Measurements from ENCODE around the gene KCNQ1.

Gene KCNQ1

DNA sequence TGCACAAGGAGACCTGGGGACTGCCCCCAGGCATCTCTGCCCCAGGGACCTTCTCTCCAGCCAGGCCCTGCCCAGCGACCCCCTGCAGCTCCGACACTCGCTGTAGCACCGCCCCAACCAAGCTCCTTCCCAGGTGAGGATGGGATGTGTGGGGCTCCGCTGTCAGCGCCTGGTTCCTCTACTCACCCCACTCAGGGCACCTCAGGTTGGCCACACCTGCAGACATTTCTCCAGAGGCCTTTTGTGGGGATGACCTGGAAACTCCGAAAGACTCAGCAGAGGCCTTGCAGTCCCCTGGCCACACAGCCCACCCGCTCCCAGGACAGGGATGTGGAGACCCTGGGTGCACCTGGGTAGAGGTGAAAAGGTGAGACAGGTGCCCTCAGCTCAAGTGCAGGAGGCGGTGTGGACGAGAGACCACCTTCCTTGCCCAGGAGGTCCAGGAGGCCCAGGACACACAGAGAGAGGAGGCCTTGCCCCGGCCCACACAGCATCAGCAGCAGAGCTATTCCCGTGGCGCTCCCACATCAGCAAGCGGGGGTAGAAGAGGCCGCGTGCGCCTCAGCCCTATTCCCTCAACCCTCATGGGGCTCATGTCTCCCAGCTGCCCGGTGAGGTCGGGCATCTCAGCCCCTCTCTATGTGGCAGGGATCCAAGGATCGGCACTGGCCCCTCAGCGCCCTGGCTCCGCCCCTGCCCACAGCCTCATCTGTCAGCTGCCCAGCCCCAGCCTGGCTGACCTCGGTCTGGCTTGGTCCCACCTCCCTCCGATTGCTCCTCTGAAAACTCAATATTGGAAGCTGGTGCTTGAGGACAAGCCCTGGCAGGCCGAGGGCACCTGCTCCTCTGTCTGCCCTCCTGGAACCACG, 21.4 kb upstream of the KCNQ1 start:
- no peak for DNase-seq (ENCODE audit: low read depth in 2 of 2)

DNA sequence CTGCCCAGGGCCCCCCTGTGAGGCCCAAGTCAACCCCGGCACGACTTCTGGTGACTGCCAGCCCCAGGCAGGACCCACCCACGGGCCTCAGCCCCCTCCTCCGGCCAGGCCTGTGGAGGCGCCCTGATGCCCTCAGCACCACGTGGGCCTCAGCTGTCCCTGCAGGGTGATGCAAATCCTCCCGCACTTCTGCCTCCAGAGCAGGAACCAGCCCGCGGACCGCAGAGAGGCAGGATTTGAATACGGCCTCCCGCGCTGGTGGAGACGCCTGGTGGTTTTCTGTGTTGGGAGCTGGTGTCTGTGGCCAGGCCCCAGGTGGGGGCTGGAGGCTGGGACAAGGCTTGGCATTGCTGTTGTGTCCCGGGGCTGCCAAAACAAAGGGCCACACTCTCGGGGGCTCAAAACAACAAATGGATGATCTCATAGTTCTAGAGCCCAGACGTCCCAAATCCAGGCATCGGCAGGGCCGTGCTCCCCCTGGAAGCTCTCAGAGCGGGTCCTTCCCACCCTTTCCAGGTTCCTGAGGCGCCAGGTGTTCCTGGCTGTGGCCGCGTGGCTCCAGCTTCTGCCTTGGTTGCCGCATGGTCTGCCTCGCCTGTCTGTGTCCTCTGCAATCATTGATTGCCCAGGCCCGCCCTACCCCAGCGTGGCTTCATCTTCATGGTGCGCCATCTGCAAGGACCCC, 19.9 kb upstream of the KCNQ1 start:
- no peak for DNase-seq (ENCODE audit: low read depth in 2 of 2)

DNA sequence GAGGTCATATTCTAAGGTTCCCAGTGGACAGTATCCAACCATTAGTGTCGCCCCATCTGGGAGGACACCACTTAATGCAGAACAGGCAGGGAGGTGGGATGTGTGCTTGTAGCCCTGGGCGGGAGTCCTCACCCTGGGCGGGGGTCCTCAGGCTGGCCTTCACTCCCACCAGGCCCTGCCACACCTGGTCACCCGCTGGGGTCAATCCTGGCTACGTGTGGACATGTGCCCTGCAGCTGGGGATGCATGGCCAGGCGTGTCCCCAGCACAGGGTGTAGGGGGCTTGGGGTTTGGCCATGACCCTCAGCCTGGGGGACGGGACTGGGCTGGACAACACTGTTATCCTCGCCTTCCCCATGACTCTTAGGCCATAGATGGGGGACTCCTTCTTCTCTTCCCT, 19.3 kb upstream of the KCNQ1 start:
- DNase-seq (ENCODE audit: low read depth in 2 of 2): no peak

DNA sequence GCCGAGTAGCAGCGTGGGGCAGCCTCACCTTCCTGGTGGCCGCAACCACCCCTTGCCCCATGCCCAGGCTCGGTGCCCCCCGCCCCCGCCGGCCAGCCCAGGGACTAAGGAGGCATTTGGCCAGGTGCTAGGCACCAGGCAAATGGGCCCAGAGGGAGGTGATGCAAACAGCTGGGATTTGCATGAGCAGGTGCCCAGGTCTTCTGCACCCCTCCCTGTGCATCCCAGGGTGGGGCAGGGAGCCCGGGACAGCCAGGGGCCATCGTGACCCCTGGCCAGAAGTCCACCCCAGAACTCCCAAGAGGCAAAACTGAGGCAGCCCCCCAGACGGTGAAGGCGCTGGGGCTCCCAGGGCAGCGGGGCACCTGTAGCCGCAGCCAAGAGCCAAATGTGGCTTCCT, 18.6 kb upstream of the KCNQ1 start:
- DNase-seq (ENCODE audit: low read depth in 2 of 2): no peak

DNA sequence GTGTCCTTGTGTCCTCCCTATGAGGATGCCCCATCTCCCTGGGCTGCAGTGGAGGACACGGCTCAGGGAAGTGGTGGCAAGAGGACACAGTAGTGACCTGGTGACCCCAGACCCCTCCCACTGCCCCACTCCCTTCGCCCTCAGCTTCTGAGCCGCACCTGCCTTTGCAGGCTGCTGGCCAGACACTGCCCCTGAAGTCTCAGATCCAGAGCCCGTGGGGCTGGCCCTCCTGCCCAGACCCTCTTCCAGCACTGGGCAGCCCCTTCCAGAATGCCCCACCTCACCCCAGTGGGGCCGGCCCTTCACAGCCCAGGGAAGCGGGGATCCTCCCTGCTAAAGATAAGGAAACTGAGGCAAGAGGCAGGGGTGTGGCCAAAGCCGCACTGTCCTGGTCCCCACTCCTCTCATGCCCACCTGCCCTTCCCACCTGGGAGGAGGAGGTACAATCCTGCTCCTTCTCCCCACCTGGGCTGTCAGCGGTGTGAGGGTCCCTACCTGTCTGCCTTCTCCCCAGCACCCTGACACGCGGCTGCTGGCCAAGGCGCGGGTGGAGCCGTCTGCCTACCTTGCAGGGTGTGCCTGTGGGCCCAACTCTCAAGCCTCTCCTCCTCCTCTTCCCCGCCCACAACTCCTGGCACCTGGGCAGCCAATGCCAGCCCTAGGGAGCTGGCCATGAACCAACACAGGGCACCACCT, 17.8 kb upstream of the KCNQ1 start:
- no peak for DNase-seq (ENCODE audit: low read depth in 2 of 2)

DNA sequence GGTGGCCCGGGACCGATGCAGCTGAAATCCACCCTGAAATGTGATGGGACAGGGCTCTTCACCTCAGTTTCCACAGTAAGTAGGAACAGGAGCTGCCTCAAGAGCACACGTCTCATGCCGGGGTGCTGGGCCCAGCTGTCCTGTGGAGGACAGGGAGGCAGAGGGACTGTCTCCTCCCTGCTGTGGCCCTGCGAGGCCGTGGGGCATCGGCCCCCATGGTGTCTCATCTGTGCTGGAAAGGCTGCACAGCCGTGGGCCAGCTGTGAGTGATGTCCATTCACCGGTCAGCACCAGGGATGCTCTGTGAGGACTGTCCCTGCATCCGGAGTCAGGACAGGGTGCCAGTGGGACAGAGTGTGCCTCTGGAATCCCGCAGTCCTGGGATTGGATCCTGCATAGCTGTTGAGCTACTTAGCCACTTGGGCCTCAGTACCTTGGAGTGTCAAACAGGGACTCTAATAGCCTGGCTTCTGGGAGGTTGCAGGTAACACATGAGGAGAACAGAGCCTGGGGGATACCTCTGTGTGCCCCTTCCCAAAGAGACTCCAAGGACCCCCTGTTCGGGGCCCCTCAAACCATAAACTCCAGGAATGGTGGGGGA, 17.0 kb upstream of the KCNQ1 start:
- no peak for DNase-seq (ENCODE audit: low read depth in 2 of 2)

DNA sequence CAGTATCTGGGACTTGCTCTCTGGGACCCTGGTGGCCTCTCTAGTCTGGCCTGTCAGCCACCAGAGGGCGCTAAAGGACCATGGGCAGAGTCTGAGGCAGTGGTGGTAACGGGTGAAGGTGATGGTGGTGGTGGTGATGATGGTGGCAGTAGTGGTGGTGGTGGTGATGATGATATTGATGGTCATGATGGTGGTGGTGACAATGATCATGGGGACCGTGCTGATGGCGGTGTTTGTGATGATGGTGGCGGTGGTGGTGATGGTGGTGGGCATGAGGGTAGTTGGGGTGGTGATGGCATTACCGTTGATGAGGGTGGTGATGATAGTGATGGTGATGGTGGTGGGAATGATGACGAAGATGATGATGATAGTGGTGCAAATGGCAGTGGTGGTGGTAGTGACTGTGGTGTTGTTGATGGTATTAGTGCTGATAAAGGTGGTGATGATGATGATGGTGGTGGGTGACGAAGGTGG, 16.4 kb upstream of the KCNQ1 start:
- peak; percentile 86 for DNase-seq (ENCODE audit: low read depth in 2 of 2)

DNA sequence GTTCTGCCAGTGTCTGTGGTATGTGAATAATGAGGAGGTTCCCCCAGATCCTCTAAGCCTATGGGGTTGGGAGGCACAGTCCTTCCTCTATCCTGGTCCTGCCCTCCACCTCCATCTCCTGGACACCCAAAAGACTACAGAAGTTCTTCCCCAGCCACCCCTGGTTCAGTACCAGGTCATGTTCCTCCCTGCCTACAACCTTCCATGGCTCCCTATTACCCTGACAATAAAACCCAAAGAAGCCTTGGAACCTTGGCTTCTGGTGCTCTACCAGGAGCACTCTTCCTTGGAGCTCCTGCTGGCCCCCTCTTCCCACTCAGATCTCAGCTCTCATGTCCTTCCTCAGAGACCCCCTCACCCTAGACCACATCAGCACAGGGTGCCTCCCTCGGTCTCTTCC, 13.4 kb upstream of the KCNQ1 start:
- no peak for DNase-seq (ENCODE audit: low read depth in 2 of 2)

DNA sequence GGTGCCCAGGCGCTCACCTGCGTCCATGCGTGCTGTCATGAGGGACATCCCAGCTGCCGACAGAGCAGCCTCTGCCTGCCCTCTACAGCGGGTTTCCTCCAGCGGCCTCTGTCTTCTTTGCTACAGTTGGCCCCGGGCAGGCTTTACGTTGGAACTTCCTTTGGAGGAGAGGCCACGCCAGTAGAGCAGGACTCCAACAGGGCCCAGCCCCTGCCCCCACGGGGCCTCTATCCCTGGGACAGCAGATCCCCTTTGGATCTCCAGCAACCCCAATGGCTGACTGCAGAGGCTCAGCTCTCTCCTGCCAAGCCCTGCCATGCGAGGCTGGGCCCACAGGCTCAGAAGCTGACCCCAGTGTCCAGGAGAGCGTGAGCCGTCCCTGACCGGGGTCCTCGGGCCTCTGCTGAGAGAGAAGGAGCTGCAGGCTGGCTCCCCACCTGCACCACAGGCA, 12.6 kb upstream of the KCNQ1 start:
- no peak for DNase-seq (ENCODE audit: low read depth in 2 of 2)

DNA sequence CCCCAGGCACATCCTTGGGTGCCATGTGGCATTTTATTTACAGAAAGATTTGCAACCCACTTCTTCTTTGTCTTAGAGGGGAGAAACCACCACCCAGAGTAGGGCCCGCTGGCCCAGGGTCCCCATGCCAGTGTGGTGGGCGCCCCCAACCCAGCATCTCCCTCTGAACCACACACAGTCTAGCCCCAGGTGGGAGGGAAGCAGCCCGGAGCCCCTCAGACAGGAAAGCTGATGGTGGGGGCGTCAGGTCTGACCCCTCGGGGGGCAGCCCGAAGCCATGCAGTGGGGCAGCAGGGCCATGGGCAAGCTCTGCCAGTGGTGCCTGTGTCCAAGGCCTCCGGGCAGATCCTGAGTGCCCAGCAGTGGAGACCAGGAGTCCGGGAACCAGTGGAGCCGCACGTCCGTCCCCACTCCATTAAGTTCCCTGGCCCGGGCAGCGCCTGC, 12.2 kb upstream of the KCNQ1 start:
- no peak for DNase-seq (ENCODE audit: low read depth in 2 of 2)

DNA sequence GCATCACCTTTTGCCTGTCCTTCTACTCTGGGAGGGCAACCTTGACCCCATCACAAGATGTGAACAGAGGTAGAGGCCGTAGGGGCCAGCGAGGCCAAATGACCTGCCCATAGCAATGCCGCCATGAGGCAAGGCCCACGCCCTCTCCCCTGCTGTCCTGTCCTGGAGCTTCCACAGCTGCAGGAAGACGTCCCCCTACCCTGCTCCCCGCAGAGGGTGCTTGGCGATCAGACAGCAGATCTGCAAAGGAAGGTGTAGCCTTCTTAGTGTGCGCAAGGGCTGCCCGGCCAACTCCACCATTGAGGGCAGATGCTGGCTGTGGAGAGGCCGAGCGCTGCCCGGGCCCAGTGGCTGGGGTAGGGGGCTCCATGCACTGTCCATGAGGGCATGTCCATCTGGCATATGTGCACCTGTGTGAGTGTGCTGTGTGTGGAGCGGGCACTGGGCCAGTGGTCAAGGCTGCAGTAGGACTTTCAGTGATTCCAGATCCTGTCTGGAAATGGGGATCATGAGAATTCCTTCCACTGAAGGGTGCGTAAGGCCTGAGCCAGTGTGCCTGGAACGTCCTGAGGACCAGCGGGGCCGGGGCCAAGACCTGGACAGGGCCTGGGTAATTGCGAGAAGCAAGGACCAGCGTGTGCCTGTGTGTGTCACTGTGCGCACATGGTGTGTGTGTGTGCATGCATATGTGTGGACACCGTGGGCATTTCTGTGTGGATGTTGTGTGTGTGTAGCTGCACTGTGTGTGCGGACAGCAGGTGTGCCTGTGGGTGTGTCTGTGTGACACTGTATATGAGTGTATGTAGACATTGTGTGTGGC, 11.5 kb upstream of the KCNQ1 start:
- DNase-seq (ENCODE audit: low read depth in 2 of 2): no peak

DNA sequence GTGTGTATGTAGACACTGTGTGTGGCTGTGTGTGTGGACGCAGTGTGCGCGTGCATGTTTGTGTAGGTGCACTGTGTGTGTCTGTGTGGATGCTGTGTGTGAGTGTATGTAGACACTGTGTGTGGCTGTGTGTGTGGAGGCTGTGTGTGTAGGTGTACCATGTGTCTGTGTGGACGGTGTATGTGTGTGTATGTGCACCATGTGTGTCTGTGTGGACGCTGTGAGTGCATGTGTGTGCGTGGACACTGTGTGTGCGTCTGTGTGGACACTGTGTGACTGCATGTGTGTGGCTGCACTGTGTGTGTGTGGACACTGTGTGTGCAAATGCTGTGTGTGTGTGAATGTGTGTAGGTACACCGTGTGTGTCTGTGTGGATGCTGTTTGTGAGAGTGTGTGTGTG, 10.8 kb upstream of the KCNQ1 start:
- DNase-seq (ENCODE audit: low read depth in 2 of 2): no peak

DNA sequence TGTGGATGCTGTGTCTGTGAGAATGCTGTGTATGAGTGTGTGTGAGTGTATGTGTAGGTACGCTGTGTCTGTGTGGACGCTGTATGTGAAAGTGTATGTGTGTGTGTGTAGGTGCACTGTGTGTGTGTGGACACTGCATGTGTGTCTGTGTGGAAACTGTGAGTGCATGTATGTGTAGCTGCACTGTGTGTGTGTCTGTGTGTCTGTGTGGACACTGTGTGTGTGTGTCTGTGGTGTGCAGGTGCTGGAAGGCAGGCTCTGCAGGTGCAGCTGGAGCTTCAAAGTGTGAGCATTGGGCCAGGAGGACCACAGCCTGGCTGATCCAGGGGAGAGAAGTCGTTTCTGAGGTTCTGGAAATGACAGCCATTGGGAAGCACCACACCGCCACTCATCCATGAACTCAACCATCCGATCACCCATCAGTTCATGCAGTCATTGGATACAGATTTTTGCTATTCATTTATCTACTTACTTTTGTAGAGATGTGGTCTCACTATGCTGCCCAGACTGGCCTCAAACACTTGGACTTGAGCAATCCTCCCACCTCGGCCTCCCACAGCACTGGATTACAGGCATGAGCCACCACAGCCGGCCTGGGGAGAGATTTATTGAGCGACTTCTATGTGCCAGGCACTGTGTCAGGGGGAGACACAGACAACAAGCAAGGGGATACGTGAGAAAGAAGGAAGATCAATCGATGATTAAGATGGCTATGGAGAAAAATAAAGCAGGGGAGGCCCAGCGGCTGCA, 10.1 kb upstream of the KCNQ1 start:
- DNase-seq (ENCODE audit: low read depth in 2 of 2): no peak

DNA sequence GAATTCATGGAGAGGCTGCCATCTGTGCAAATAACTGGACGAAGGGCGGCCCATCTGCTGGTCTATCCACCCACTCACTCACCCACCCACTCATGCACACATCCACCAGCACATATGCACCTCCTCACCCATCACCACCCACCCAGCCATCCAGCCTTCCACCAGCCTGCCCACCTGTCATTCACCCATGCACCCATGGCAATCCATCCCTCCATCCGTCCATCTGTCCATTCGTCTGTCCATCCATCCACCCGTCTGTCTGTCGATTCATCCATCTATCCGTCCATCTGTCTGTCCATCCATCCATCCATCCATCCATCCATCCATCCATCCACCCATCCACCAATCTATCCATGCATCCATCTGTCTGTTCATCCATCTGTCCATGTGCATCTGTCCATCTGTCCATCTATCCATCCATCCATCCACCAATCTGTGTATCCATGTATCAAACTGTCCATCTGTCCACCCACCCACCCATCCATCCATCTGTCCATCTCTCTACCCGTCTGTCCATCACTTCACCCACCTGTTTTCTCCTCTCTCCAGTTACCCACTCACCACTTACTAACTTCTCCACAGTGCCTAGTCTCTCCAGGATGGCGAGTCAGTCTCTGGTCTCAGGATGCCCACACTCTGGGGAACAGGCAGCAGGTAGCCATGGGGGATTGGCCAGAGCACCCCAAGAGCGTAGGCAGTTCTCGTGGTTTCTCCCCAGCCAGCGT, 9.4 kb upstream of the KCNQ1 start:
- DNase-seq (ENCODE audit: low read depth in 2 of 2): no peak

DNA sequence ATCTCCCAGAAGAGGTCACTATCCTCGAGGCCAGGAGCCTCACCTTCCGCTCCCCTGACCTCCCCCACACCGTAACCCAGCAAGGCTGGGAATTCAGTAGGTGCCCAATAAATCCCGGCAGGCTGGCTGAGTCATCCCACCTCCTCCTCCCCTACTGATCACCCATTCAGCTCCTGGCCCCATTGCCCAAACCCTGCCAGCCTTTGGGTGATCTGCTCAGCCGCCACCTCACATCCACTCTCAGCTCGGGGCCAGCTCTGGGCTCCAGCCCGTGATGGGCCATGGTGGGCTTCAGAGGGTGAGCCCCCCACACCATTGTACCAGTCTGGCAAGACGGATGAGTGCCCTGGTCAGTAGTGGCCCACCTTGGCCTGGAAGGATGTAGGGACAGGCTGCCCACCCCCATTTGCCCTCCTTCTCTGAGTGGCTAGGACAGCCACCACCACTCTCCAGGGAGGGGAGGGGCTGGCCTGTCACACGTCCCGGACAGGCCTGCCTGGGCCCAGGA, 8.7 kb upstream of the KCNQ1 start:
- DNase-seq (ENCODE audit: low read depth in 2 of 2): no peak

DNA sequence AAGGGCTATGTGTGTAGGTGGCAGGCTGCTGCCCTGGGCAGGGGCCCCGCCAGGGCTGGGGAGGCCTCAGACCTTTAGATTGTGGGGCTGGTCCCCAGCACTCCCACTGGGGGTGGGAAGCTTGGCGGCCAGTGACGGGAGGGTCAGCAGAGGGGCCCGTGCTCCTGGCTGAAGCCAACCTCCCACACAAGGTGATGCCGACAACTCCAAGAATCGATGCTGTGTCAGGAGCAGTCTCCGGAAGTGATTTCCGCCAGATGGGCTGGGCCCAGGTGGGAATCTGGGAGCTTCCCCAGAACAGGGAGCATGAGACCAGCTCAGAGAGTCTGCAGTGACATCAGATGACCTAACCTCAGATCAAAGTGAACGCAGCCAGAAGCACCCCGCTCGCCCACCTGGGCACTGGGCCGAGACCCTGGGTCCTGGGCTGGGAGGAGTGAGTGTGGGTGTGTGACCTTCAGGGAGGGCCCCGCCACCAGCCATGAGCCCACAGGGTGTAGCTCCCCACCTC, 8.2 kb upstream of the KCNQ1 start:
- DNase-seq (ENCODE audit: low read depth in 2 of 2): no peak

DNA sequence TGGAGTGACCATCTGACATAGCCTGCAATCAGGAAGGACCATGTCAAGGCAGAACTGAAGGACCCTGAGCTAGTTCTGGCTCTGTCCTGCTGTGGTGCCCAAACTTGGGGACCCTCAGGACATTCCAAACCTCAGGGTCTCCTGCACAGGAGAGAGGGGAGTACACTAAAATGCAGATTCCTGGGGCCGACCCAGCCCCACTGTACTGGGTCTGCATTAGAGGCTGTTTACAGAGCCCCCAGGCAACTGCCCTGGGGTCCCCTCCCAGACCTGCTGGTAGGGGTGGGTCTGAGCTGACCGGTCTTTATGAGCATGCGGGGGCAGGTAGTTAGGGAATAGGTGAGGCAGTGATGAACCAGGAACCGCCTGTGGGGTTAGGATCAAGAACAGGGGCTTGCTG, 7.3 kb upstream of the KCNQ1 start:
- DNase-seq (ENCODE audit: low read depth in 2 of 2): no peak

DNA sequence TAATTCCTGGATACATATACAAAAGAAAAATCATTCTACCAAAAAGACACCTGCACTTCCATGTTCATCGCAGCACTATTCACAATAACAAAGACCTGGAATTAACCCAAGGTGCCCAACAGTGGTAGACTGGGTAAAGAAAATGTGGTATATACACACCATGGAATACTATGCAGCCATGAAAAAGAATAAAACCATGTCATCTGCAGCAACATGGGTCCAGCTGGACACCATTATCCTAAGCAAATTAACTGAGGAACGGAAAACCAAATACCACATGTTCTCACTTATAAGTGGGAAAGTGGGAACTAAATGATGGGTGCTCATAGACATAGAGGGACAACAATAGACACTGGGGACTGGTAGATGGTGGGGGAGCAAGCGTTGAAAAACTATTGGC, 5.0 kb upstream of the KCNQ1 start:
- no peak for DNase-seq (ENCODE audit: low read depth in 2 of 2)

DNA sequence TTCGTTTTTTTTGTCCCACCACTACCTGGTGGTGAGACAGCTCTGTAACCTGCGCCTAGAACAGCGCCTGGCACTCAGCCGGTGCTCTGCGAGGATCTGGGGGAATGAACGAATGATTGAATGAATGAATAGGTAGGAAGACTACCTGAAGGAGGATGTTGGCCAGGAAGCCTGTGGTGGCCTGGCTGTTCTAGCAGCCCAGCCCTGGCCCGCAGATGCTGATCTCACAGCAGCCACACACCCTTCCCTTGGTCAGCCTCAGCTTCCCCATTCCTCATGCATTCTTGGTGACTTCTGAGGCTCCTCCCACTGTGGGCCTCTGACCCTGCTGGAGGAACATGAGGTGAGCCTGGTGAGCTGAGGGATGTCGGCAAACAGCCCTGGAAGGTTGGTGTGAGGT, 4.2 kb upstream of the KCNQ1 start:
- no peak for DNase-seq (ENCODE audit: low read depth in 2 of 2)

Measured in activated CD4-positive, alpha-beta T cell treated with anti-CD3 and anti-CD28 coated beads for 24 hours (primary cell).